GM21360 (cell line): Measurements from ENCODE around the gene GPN1.
A peak's percentile ranks its signal among the peaks of the same experiment; 100 is the strongest.
"Not testable (repeated sequence)": the region's sequence is repeated elsewhere in the genome, so short reads cannot be mapped to it uniquely, and the experiment has no call there.

Experiments
- ATAC-seq: cut with Tn5 transposase; IDR thresholded peaks from one replicate; pipeline ENCODE4 v1.9.1; 2021; ENCODE audit warnings: mild to moderate bottlenecking, moderate library complexity; ENCODE audit not compliant: unreplicated experiment

GPN1 gene

DNA sequence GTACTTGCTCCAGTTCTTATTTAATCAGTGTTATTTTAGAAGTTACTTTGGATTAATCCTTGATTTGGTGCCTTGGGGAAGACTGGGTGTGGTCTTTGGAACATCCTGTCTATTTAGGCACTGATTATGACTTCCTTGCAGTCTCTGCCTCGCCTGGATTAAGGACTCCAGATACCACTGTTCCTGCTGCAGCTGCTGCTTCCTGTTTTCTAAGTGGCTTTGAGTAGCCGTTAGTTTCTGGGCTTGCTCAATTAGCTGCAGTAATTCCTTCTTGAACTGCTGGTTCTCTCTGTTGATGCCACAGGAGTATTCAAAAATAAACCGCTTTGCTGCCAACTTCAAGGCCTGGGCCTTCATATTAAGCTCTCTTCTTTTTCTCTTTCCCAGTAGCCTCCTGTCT lies 1.9 kb upstream of the GPN1 start:
- ATAC-seq = not testable (repeated sequence)

DNA sequence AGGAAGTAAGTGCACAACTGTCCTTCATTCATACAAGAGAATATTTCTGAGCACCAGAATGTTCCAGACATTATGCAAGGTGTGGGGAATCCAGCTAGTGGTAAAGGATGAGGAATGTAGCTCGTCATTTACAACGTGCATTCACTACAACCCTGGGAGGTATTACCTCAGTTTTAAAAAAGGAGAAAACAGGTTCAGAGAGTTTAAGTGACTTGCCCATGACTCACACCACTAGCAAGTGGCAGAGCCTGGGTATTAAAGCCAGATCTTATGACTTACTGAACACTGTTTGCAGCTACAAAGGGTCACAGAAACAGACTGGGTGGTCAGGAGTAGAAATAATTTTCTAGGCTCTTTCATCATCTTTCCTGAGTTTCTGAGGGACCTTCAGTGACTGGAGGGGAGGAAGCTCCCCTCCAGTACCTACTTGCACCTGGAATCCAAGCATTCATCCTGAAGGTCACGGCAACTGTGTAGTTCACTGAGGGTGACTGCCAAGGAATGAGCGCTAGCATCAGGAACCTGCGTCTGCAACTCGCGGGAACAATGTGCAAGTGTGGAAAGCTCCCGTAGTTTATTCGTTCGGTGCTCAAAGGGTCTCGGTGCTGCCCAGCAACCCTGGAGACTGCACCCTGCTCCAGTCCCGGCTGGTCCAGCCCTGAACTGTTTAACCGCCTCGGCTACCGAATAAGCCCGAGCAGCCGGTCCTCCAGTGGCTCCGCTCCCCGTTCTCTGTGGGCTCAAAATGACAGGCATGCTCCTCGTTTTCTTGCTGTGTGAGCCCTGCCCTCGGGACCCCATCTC lies 685 bp upstream of the GPN1 start:
- ATAC-seq = peak; percentile 21

DNA sequence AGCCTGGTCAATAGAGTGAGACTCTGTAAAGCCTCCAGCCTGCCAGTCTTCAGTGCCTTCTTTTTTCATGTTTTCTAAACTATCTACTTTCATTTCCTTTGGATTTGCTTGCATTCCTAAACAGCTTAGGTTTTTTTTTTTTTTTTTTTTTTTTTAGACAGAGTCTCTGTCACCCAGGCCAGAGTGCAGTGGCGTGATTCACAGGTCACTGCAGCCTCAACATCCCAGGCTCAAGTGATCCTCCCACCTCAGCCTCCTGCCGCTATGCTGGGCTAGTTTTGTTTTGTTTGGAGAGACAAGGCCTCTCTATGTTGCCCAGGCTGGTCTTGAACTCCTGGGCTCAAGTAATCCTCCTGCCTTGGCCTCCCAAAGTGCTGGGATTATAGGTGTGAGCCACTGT lies 1.4 kb downstream of the GPN1 start:
- ATAC-seq = not testable (repeated sequence)

DNA sequence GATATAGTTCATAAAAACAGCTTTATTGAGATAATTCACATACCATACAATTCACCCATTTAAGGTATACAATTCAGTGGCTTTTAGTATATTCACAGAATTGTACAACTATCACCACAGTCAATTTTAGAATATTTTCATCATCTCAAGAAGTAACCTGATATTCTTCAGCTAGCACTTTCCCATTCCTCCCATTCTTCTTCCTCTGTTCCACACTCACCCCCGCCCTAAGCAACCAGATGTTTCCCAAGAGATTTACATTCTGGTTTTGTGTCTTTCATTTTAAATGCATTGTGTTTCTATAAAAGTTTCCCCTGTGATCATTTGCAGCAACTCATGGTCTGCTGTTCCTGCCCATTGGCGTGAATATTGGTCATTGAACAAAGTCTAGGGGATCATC lies 5.4 kb downstream of the GPN1 start:
- ATAC-seq = no peak

DNA sequence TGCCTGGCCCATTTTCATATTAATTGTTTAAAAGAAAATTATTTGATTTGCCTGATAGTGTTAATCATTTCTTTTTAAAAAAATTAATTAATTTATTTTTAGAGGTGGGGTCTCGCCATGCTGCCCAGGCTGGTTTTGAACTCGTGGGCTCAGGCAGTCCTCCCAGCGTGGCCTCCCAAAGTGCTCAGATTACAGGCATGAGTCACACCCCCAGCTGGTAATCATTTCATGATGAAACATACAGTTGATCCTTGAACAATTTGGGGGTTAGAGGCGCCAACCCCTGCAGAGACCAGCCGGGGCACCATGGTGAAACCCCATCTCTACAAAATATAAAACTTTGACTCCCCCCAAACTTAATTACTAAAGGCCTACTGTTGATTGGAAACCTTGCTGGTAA lies 7.9 kb downstream of the GPN1 start:
- ATAC-seq = no peak

DNA sequence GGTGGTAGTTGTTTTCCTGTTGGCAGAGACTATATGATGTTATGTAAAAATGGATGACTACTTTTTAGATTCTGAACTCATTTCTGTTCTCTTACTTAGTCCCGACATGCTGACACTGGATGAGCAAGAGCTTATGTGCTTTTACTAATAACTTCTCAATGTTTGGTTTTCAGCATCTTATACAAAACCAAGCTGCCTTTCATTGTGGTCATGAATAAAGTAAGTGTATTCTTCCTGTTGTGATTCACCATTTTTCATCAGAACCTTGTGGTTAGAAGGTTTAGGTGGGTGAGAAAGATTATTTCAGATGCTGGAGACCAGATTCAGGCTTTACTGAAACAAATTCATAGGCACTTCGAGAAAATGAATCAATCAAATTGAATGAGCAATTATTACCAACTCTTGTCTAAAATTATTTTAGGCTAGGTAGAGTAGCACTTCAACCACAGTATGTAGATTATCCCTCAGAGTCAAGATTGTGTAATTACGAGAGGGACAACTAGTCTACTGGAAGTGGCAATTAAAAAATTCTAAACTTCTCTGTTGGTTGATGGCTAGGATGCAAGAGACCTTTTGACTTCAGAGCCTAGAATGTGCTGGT lies 9.3 kb downstream of the GPN1 start:
- ATAC-seq = no peak

DNA sequence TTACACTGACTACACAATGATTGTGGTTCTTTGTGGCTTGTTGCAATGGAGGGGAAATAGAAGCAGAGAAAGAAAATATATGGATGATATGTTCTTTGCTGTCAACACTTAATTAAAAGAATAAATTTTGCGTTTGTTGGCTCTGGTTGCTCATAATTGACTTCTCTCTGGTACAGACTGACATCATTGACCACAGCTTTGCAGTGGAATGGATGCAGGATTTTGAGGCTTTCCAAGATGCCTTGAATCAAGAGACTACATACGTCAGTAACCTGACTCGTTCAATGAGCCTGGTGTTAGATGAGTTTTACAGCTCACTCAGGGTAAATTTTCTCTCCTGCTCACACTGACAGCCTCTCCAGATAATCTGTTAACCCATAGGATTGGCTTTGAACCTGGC lies 9.9 kb downstream of the GPN1 start:
- no peak for ATAC-seq

DNA sequence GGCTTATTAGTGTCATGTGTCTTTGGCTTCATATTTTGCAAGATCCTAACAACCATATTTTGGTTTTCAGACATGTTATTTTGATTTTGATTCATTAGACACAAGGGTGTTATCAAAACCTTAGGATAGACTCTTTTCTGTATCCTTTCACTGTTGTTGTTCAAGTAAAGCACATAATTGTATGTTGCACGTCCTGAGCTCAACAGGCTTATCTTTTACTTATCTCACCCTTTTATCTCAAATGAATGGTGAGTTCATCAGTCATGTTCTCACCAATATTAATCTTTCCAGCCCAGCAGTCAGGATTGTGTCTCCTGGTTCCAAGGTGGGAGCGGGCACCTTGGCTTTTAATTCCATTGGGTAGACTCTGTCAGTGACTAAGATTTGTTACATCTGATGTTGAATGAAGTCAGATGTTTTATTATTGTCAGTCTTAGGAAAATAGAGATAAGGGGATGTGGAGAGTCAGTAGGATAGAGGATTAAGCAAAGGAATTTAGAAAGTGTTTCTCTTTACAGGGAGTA lies 11.9 kb downstream of the GPN1 start:
- ATAC-seq = no peak

DNA sequence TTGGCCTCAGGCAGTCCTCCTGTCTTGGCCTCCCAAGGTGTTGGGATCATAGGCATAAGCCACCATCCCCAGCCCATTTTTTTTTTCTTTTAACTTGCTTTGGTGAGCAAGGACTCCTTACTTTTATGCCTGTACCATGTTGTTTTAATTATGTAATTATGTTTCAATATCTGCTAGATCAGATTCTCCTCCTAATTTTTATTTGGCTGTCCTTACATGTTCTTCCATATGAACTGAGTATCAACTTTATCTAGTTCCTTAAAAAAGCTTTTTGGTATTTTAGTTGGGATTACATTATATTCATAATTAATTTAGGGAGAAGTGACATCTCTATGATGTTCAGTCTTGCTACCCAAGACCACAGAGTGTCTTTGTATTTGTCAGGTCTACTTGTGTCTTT lies 16.3 kb downstream of the GPN1 start:
- no peak for ATAC-seq

DNA sequence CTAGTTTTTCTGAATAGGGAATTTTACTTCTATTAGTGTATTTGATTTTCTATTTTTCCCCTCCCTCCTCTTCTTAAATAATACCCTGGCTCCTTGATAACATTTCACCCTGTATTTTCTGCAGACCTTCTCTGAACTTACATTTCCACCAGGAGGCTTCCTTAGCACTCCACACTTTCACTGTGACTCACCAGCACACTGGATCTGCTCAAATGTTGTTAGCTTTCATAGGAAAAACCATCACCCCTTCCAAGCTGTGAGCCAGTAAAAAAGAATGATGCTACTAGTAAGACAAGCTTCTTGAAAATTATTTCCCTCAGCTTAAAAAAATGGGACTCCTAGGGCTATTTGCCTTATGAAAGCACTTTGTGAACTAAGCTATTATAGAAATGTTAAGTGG lies 18.4 kb downstream of the GPN1 start:
- no peak for ATAC-seq

DNA sequence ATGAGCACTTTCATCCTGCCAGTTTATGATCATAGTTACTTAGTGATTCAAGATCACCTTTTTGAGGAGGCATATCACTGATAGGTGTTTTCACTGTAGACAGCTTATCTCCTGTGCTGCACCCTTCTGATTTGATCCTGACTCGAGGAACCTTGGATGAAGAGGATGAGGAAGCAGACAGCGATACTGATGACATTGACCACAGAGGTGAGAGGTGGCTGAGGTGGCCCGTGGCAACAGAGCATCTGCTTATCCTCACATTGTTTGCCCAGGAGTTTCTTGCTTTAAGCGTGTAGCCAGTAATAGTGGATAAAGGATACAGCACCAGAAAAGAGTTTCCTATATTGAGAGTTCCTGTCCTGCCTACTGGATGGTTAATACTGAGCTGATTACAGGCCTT lies 18.9 kb downstream of the GPN1 start:
- no peak for ATAC-seq

DNA sequence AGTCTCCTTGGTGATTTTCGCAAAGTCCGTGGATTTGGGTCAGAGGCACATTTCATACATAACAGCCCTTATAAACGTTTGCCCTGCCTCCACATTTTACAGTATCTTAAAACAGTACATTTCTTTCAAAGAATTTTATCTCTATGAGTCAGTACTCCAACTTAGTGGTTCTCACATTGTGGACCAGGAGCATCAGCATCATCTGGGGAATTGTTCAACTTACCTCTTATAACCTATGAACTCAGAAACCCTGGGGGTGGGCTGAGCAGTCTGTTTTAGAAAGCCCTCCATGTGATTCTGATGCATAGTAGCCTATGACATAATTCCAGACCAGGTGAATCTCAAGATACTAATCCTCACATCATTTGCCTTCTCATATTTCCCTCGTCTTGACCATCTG lies 22.2 kb downstream of the GPN1 start:
- no peak for ATAC-seq

DNA sequence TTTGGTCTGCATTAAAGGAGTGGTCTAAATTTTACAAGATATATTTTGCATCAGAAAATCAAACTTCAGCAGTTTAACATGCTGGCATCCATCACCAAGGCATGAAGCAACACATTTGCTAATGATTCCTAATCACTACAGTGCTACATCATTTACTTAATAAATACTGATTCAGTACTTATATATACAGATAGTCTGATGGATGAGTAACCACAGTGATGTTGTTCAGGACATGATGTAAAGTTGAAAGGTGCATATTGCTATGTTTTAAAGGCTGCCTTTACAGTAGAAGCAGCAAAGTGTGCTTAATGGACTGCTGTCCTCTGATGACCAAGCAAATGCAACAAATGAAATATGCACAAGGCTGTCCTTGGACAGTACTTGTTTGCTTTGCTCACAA lies 23.5 kb downstream of the GPN1 start:
- no peak for ATAC-seq

DNA sequence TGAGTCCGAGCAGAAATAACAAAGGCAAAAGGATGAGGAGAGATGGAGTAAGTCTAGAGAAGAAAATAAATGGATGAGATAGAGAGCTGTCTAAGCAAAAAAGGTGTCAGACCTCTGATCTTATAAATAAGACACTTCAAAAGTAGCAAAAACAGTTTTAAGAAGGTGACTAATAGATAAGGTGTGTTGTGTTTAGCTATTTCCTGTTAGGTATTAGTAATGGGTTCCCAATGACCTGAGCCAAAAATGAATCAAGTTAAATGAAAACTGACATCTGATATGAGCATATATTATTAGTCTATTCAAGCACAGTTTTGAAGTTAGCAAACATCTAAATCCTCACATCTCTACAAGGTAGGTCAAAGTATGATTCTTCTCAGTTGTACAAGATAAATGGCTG lies 23.9 kb downstream of the GPN1 start:
- ATAC-seq = no peak

DNA sequence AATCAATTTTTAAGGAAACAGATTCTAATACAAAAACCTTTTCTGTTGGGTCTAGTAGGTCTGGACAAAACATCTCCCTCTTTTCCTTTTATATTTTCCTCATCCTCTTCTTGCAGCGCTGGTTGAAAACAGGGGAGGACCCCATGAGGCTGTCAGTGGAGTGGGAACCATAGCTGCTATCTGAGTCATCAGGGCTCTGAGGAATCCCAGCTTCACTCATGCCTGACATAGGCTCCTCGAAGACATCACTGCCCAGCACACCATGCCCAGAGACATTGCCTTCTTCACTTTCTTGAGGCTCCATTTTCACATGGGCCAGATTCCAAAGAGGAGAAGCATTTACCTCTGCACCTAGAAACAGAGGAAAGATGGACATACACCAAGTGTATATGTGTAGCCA lies 24.5 kb downstream of the GPN1 start:
- ATAC-seq = no peak

DNA sequence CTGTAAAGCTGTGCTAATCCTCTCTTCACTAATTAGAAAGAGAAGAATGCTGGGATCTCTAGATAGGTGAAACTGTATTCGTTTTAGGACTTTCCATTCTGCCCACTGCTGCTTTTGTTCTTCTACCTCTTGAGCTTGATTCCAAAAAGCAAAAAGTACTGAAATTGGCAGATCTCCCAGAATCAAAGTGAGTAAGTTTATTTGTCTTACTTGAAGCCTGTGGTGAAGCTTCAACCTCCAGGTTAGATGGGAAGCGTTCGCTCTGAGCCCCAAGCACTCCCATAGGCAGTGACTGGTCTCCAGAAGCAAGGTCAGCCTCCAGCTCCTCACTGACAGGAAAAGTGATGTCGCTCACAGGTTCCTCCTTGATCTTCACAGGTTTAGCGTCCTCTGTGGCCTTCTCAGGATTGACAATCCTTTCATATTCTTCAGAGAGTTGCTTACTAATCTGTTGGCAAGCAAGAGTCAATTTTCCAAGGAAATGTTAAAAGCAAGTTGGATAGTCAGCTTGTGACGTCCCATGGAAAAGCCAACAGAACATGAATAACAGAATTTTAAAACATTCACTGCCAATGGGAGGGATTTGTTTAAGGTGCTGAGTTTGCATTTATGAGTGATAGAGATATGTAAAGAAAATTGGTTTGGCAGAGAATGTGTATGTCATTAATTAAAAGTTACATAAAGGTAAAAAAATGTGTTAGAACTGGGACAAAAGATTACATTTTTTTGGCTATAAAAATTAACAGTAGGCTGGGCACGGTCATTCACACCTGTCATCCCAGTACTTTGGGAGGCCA lies 26.5 kb downstream of the GPN1 start:
- no peak for ATAC-seq

DNA sequence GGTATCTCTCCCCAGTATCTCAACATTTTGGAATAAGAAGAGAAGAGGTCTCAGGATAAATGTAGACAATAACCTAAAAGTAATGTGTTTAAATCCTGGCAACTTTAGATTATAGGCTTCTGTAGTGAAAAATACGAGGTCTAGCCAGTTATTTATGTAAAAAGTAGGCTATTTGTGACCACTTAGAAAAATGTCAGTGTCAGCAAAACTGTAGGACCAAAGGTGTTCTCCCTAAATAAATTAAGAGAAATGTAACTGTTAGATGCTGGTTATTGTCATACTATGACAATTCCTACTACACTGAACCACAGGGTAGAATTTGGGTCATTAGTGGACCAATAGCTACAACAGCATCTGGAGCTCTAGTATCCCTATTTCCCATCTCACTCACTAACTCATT lies 32.5 kb downstream of the GPN1 start:
- no peak for ATAC-seq

DNA sequence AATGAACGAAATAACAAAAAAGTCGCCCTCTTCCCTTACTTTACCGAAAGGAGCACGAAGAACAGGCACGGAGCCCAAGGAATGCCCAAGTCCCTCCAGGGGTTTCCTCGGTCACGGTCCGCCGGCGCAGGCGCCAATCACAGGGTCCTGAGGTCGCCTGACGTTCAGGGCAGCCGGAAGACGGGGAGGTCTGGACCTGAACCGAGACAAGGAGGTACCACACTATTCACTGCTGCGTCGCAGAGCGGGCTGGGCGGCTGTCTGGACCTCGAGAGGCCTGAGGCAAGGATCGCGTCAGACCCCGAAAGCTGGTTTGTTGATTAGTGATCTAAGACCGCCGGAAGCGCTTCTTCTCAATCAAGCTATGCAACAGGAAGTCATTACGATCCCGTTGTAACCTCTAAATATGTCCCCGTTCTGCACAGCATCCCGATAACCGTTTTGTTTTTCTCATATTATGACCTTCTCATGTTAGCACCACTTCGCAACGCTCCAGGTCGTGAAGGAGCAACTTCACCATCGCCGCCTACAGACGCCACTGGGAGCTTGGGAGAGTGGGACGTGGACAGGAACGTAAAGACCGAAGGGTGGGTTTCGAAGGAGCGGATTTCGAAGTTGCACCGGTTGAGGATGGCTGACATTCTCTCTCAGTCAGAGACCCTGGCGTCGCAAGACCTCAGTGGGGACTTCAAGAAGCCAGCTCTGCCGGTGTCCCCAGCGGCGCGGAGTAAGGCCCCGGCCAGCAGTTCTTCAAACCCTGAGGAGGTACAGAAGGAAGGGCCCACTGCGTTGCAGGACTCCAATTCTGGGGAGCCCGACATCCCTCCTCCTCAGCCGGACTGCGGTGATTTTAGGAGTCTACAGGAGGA lies 34.7 kb downstream of the GPN1 start, which contains the start of the genes SLC4A1AP and SUPT7L:
SLC4A1AP (plus strand) TSS at position 605 of the 869 bp plus-strand sequence; CDS start at position 631, 26 bp downstream.
SUPT7L (minus strand) TSS at position 330 of the 869 bp plus-strand sequence. CDS start 1,422 bp downstream, outside the sequence.
- peak; percentile 51 for ATAC-seq

DNA sequence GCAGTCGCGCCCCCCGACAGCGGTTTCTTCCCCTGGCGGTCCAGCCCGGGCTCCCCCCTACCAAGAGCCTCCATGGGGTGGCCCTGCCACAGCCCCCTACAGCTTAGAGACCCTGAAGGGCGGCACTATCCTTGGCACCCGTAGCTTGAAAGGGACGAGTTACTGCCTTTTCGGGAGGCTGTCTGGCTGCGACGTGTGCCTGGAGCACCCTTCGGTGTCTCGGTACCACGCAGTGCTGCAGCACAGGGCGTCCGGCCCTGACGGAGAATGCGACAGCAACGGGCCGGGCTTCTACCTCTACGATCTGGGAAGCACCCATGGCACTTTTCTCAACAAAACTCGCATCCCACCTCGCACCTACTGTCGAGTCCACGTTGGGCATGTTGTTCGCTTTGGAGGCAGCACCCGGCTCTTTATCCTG lies 35.3 kb downstream of the GPN1 start:
- ATAC-seq = peak; percentile 5

DNA sequence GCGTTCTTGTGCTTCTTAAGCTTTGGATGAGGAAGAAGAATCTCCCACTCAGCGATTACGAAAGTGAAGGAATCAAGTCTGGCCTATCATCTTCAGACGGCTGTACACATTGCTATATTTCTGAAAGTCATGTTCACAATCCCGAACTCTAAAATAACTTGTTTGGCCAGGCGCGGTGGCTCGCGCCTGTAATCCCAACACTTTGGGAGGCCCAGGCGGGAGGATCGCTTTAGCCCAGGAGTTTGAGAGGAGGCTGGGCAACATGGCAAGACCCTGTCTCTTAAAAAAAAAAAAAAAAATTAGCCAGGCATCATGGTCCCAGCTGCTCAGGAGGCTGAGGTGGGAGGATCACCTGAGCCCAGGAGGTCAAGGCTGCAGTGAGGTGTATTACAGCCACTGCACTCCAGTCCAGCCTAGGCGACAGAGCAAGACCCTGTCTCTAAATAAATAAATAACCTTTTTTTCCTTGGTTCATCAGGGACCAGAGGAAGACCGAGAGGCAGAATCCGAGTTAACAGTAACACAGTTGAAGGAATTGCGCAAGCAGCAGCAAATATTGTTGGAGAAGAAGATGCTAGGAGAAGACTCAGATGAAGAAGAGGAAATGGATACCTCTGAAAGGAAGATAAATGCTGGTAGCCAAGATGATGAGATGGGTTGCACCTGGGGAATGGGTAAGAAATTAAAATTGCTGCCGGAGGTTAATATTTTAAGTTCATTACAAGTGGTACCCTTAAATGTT lies 35.9 kb downstream of the GPN1 start:
- no peak for ATAC-seq
